Epithelial cell of prostate (primary cell): ENCODE measurements around the gene KRT77.
"Not testable (repeated sequence)": the region's sequence is repeated elsewhere in the genome, so short reads cannot be mapped to it uniquely, and the experiment has no call there.

ENCODE experiments used
- DNase-seq: peaks from one replicate; pipeline ENCODE4 v3.0.0-alpha.2; 2011; ENCODE audit warnings: low read depth, low spot score
- H3K27ac ChIP-seq: fragments of 450-650 bp; 2 replicates; pipeline ENCODE4 v1.5.1; 2017; ENCODE audit warnings: mild to moderate bottlenecking

The KRT77 gene

DNA sequence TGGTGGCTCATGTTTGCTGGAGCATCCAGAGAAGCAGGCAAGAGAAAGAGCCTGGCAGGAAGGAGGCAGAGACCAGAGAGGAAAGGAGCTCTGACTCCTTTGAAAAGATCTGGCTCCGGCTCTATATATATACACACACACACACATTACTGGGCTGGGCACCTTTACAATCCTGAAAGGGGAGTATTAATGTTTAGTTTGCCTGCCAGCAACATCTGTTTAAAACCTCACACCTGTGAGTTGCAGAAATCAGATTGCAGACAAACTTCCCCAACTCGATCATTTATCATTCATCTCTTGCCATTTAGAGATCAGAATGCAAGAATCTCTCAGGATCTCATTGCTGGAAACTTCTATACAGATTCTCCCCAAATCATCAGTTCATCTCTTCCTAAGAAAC is at the start of gene KRT77:
Gene KRT77 (minus strand): TSS at position 101 of the 400 bp plus-strand sequence. CDS start 90 bp downstream, at position 11.
- DNase-seq = no peak
- no peak within 1 kb of the TSS for H3K27ac ChIP-seq

DNA sequence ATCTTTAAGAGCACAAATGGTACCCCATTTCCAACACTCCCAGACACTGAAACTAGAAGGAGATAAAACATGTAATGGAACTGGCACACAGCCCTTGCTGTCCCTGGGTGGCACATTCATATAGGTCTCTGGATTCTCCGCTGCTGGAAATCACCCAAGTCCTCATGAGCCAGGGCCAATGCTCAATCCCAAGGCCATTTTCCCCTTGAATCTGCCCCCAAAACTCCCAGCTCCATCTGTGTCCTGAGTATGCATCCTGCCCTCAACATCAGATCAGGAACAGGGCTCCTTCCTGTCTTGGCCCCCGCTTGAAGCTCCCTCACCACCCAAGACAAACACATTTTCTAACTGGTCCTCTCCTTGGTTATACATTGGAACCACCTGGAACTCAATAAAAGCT is 49.2 kb upstream of the KRT77 start:
- no peak overlapping the region for H3K27ac ChIP-seq
- DNase-seq = no peak

DNA sequence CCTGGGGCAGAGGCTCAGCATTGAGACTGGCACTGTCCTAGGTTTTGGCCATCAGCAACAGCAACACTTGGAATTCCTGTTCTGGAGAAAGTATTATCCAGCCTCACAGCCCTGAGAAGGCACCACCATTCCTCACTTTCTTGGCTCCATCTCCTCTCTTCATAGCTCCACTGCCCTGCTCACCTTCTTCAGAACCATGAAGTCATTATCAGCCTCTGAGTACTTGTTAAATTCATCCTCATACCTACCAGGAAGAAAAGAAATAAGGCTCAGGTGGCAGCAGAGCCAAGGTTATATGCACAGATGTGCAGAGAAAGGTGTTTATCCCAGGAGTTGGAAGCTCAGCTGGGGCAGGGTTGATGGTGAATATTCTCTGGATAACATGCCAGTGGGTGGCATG is 48.5 kb upstream of the KRT77 start:
- no peak overlapping the region for H3K27ac ChIP-seq
- no peak for DNase-seq

DNA sequence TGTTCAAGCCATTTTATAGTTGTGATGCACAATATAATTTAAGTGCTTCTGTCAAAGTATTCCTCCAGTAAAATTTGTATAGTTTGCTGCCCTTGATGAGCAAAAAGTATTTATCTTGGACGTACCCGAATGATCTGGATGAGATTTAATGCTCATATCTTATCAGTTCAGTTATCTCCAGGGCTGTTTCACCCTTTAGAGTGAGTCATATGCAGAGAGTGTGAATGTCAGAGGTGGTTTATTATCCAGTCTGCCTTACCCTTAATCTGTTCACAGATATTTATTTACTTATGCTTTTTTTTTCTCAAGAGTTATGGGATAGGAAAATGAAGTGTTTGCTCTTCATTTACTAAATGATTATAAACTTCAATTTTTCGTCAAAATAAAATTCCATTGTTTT is 47.2 kb upstream of the KRT77 start:
- not testable (repeated sequence) for H3K27ac ChIP-seq, DNase-seq

DNA sequence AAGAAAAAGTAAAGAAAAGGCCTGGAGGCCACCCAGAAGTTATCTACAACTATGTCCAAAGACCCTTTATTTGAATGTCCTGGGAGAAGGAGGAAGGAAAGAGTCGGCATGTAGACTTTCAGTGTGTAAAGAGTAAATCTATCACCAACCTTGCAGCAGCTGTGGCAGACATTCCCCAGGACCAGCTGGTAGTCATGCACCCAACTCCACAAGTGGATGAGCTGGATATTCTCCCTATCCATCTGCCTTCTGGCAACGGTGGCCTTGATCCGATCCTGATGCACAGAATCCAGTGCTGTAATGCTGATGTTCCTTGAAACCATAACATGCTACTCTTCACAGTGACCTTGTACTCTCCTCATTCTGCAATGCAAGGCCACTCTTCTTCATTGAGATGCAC is 46.5 kb upstream of the KRT77 start:
- H3K27ac ChIP-seq = no peak overlapping the region
- DNase-seq = no peak

DNA sequence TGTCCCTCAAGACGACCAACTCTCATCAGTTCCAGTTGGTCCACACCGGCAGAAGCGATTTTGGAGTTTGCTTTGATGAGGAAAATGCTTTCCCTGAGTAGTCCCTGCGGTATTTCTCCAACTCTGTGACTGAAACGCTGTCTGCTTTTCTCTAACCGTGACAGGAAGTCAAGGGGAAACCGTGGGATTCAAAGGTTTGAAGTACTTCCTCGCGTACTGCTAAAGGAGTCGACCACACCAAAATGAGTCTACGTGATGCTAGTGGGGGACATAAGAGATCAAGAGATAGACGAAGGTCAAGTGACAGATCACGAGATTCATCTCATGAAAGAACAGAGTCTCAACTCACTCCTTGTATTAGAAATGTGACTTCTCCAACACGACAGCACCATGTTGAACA is 45.3 kb upstream of the KRT77 start:
- no peak for DNase-seq
- H3K27ac ChIP-seq = no peak overlapping the region

DNA sequence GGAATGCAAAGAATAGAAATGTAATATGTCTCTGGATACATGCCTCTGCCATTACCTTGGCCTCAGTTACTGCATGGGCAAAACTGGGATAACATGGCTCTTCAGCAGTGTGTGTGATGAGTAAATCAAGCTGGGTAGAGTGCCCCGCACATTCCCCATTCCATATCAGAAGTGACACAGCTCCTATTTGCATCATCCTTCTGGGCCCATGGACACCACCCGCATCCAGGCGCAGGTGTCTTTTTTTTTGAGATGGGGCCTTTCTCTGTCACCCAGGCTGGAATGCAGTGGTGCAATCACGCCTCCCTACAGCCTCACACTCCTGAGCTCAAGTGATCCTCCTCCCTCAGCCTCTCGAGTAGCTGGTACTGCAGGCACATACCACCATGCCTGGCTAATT is 42.2 kb upstream of the KRT77 start:
- H3K27ac ChIP-seq = no peak overlapping the region
- no peak for DNase-seq

DNA sequence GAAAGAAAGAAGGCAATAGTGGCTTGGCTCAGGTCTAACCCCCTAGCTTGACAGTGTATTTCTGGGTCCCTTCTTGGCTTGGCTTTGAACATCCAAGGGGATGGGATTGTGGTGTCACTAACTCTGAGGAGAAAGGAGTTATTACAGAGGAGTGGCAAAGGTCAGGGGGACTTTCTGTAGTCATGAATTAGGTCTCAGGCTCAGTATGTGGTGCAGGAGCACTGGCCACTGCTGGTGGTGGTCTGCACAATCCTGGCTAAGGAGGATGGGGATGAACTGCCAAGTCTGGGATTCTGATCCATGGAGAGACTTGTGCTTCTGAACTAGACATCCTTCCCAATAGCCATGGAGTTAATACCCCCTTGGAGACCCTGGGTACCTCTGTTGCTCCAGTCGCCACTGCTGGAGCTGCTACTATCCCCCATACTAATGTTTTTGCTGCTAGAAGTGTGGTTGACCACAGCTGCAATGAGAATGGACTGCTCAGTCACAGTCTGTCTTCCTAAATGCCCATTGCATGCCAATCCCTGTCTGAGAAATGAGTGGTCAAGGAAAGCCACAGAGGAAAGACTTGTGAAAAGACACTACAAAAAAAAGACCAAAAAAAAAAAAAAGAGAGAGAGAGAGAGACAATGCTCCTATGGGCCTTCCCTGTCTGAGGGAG is 41.3 kb upstream of the KRT77 start:
- H3K27ac ChIP-seq = no peak overlapping the region
- no peak for DNase-seq

DNA sequence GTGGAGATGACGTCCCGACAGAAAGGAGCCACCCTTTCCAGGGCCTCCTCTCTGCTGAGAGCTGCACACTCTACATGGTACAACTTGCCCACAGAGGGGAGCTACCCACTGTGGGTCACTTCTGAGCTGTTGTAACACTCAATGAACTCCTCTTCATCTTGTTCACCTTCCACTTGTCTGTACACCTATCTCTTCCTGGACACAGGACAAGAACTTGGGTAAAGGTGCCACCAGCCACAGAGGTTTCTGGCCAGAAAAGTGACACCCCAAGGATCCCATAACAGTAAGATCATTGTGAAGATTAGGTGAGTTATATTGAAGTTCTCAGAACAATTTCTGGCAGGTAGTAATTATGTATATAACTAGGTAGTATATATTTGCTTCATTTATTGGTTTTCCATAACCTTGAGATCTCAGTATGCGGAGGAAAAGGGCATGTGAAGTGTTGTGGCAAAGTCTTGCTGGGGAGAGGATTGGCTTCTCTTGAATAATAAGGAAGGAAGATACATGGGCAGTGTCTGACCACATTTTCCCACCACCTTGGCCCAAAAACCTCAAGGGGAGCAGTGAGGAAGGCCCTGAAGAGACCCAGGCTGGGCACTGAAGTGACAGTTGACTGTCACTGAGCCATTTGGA is 39.6 kb upstream of the KRT77 start:
- no peak for DNase-seq
- H3K27ac ChIP-seq = no peak overlapping the region

DNA sequence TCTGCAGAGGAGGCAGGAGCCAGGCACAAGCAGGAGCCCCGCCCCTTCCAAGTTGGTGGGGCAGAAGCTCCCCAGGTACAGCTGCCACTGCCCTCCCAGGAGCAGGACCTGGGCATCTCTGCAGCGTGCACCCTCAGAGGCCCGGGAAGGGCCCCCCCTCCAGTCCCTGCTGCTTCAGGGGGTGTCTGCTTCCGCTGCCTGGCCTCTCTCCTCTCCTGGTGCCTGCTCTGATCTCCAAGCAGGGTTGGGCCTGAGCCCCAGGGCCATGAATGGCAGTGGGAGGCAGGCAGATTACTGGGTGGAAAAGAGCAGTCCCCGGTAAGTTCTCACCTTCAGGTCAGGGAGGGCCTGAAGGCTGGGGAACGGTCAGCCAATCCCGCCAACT is 38.9 kb upstream of the KRT77 start:
- H3K27ac ChIP-seq = no peak overlapping the region
- DNase-seq = no peak

DNA sequence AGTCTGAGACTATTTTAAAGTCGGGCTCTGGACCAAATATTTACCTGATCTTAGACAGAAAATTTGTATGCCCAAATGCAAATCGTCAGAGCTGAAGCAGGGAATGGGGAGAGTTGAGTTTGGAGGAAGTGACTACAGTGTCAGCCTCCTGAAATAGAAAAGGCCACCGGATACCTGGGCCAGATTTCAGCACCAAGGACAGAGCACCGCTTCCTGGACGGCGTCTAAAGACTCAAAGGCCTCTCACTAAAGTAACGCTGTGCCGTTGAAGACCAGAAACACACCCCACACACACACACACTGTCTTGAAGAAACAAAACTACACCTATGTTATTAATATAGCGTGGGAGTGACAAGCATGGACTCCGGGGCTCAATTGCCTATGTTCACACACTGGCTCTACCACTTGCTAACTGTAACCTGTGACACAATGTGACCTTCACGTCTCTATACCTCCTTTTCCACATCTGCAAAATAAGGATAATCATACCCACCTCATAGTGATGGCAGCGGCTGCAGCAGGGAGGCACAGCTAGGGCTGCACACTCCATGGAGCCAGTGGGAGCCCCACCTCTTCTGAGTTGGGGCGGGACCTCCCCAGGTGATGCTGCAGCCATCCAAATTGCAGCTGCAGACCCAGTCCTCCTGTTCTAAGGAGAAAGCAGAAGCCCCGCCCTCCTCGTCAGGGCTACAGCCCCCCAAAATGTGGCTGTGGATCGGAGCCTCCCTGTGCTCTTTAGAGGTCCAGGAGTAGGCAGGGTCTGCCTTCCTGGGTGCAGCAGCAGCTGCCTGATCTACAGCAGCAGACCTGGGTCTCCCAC is 38.3 kb upstream of the KRT77 start:
- DNase-seq = no peak
- no peak overlapping the region for H3K27ac ChIP-seq

DNA sequence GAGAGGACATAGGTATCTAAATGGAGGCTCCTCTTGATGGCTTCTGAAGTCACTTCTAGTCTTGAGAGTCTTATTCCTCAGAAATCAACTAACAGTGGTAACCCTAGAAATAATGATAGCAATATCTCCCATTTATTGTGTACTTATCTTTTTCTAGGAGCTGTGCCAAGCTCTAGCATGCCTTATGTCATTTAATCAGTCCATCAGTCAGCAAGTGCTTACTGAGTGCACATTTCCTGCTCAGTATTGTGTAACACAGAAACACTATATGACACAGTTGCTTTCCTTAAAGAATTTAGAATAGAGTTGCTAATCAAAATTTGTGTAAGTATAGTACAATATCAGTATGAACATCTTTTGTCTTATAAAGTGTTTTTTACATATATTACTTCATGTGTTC is 37.3 kb upstream of the KRT77 start:
- no peak overlapping the region for H3K27ac ChIP-seq
- DNase-seq = no peak

DNA sequence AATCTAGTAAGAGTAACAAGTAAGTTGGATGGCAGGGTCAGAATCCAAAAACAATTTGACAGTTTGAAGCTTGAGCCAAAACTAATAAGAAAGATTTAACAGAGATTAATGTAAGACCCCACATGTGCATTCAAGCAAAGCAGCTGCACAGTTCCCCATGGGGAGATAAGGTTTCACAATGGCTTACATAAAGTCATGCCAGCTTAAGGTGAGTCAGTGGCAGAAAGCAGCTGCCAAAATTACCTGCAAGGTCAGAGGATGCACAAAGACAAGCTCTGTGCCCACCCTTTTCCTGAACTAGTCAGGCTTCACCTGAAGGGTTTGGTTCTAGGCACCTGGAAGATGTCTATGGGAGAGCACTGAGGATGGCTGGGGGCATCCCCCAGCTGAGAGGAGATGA is 36.6 kb upstream of the KRT77 start:
- no peak overlapping the region for H3K27ac ChIP-seq
- no peak for DNase-seq

DNA sequence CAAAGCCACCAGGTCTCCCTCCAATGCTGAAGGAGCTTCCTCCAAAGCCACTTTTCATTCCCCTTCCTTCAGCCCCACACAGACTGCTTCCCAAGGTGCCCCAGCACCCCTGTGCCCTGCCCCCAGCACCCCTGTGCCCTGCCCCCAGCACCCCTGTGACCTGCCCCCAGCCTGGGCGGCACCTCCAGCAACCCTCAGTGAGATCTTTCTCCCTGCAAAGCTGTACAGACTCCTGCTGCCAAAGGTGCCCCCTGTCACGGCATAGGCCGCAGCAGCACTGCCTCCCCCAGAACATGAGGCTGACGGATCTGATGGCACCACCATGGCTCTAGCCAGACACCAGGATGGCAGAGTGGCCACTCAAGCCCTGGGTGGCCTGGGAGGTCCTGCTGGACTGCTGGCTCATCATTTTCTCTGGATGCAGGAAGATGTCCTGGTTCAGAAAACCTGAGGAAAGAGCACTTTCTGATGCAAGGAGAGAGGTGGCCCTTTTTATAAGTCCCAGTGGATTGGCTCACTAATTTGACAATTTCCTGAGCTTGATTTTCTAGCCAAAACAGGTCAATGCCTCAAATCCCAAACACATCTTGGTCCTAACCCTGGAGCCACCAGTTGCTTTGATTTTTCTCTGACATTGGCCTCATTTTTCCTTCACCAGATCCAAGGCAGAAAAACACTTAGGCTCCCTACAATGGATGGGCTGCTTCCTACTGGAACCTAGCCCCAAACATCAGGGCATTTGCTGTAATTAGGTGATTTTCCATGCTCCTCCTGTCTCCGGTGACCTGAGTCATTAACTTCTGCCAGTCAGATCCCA is 32.7 kb upstream of the KRT77 start:
- DNase-seq = no peak
- no peak overlapping the region for H3K27ac ChIP-seq

DNA sequence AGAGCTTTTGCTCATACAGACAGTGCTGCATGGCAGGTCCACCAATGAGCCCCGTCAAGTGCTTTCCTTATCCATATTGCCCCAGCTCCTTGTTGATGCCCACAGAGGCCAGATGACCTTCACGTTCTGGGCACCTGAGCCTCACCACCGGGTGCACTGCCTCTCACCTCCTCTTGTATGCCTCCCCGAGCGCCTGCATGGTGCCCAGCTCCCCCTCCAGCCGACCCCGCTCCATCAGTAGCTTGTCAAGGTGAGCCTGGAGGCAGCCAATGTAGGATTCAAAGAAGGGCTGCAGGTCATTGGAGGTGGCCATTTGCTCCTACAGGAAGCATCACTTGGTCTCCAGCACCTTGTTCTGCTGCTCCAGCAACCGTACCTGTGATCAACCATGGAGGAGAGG is 31.8 kb upstream of the KRT77 start:
- no peak overlapping the region for H3K27ac ChIP-seq
- no peak for DNase-seq

DNA sequence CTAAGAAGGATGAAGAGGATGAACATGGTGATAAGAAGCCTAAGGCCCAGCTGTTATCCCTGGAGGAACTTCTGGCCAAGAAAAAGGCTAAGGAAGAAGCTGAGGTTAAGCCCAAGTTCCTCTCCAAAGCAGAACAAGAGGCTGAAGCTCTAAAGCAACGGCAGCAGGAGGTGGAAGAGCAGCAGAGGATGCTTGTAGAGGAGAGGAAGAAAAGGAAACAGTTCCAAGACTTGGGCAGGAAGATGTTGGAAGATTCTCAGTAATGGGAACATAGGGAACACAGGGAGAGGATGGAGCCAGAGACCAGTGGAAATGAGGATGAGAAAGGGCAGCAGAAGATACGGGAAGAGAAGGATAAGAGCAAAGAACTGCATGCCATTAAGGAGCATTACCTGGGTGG is 27.5 kb upstream of the KRT77 start:
- no peak overlapping the region for H3K27ac ChIP-seq
- no peak for DNase-seq

DNA sequence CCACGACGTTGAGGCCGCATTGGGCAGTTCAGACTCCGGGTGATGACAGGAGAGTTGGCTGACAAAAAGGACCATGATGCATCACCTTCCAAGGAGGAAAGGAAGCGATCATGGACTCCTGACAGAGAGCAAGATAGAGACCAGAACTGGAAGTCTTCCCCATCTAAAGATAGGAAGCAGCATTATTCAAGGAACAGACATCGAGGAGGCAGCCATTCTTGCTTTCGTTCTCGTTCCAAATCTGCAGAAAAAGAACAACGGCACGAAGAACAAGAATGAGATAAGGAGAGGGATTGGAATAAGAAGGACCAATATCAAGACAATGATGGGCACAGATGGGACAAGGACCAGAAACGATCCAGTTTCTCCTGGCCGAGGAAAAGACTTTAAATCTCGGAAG is 27.1 kb upstream of the KRT77 start:
- no peak for DNase-seq
- H3K27ac ChIP-seq = no peak overlapping the region

DNA sequence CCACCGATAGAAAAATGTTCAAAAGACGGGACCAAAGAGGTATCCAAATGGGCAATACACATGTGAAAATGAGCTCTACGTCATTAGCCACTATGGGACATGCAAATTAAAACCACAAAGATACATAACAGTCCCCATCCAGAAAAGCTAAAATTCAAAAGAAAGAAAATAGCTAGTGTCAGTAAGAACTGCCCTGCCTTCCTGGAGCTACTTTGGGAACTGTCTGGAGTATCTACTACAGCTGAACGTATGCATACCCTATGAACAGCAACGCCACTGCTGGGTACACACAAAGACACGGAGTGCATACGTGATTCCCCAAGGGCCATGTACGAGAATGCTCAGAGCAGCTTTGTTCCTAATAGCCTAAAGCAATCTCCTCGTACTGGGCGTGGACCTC is 25.8 kb upstream of the KRT77 start:
- no peak overlapping the region for H3K27ac ChIP-seq
- no peak for DNase-seq

DNA sequence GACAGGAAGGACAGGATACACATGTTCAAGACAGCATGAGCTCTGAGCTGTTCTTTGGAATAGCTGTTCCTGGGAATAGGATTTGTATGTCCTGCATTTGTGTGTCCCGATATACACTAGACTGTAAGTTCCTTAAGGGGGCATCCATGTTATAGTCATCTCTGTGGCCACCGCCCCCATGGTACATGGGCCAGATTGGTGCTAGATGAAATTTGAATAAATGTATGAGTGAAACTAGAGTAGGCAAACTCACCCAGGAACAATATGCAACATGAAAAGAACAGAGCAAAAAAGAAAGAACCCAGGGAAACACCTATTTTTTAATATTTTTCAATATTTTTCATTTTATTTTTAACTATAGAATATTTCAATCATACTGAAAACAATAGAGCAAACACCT is 25.1 kb upstream of the KRT77 start:
- DNase-seq = no peak
- no peak overlapping the region for H3K27ac ChIP-seq

DNA sequence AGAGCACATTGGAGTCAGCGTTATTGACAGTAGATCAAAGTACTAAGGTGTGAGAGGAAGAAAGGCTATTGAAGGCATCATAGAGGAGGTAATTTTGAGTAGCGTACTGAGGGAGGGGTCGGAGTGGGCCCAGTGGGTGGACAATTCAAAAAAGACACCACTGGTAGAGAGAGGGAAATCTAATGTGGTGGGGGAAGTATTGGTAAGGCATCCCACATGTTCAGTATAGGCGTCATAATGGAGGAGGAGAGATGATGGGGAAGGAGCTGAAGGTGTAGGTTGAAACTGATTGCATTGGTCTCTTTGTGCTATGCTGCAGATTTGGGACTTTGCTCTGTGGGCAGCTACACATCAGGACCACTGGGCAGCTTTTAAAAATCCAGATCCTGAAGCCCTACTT is 23.7 kb upstream of the KRT77 start:
- no peak for DNase-seq
- no peak overlapping the region for H3K27ac ChIP-seq

DNA sequence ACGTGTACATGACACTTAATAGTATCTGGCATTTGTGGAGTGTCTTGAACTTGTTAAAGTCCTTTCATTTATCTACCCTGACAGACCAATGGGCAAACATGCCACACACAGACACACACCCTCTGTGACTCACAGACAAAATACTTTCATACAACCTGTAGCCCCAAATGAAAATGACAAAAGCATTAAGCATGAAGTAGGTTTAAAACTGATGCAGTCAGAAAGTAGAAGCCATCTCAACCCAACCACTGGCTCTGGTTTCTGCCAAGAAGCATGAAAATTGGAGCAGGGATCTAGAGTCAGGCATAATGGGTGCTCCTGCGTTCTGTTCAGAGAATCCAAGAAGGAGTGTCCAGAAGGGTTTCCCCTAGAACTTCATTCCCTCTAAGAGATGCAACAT is 23.1 kb upstream of the KRT77 start:
- no peak overlapping the region for H3K27ac ChIP-seq
- no peak for DNase-seq
